ENCODE measurements around the gene SQOR.

GRCh38 chr15:45701108-45701507 lies 66.3 kb downstream of the SQOR start:
- no peak for TF ChIP-seq CTCF (conservative IDR thresholded peaks at IDR 0.05; ENCODE audit: low read depth, low read length)
- TF ChIP-seq POLR2A (IDR thresholded peaks at IDR 0.05; ENCODE audit: low read depth, low read length): no peak
- no peak for TF ChIP-seq USF2 (IDR thresholded peaks at IDR 0.05; ENCODE audit: low read depth, low read length)
- TF ChIP-seq ELK1 (IDR thresholded peaks at IDR 0.05; ENCODE audit: borderline replicate concordance, low read depth, low read length): no peak
- TF ChIP-seq MAFK (IDR thresholded peaks at IDR 0.05; ENCODE audit: low read depth, low read length): no peak
- no peak for TF ChIP-seq CEBPB (IDR thresholded peaks at IDR 0.05; ENCODE audit: low read depth, low read length)
- TF ChIP-seq RAD21 (IDR thresholded peaks at IDR 0.05; ENCODE audit: low read length): no peak
- no peak for TF ChIP-seq MAZ (IDR thresholded peaks at IDR 0.05; ENCODE audit: borderline replicate concordance, low read depth, low read length)
- TF ChIP-seq NFE2L2 (IDR thresholded peaks at IDR 0.05; ENCODE audit: low read depth, low read length): no peak

Data from IMR-90 (cell line).